Neural cell (in vitro differentiated cells): ENCODE data around the gene AGPAT3.

Experiments
- EP300 ChIP-seq: fragments of 450-650 bp; conservative IDR thresholded peaks from 2 replicates; pipeline ENCODE4 v1.6.1; 2014; ENCODE audit warnings: antibody characterized with exemption, mild to moderate bottlenecking, moderate library complexity; ENCODE audit not compliant: poor library complexity, severe bottlenecking
- EZH2 ChIP-seq: fragments of 200-600, 300-800 bp; shearing (Covaris generic), sonication (generic); IDR thresholded peaks from 2 replicates; pipeline ENCODE4 v1.6.1; 2014; ENCODE audit warnings: antibody characterized with exemption, low read length, borderline replicate concordance, mild to moderate bottlenecking; ENCODE audit not compliant: insufficient read depth, poor library complexity, severe bottlenecking
- SMC3 ChIP-seq: fragments of 450-650 bp; conservative IDR thresholded peaks from 2 replicates; pipeline ENCODE4 v1.6.1; 2014; ENCODE audit warnings: antibody characterized with exemption, mild to moderate bottlenecking, moderate library complexity; ENCODE audit not compliant: poor library complexity
- TF ChIP-seq, protein P1 (sequence below): fragments of 450-650 bp; IDR thresholded peaks from 2 replicates; pipeline ENCODE4 v1.5.1; 2014; ENCODE audit warnings: antibody characterized with exemption, mild to moderate bottlenecking, moderate library complexity; ENCODE audit not compliant: poor library complexity, severe bottlenecking

DNA sequence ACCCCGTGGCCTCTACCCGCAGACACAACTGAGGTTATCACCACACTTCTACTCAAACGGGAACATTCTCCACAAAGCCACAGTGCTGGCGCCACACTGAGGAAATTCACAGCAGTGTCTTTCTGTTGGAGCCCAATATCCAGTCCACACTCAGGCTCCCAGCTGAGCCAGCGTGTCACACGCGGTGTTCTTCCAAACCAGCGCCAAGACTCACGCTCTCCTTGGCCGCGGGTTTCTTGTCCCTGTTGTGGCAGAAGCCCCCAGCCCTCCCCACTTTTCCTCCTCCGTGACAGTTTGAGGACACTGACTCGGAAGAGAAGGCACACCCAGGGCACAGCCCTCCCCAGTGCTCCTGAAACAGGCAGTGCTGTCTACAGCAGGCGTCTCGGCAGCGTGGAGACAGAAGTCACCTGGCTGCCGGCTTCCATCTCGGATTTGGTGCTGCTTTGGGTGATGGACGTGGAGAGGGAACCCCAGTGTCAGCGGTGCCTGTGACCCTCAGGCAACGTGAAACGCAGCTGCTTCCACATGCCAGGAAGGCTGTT lies 35.4 kb upstream of the AGPAT3 start:
- TF ChIP-seq, protein P1, sequence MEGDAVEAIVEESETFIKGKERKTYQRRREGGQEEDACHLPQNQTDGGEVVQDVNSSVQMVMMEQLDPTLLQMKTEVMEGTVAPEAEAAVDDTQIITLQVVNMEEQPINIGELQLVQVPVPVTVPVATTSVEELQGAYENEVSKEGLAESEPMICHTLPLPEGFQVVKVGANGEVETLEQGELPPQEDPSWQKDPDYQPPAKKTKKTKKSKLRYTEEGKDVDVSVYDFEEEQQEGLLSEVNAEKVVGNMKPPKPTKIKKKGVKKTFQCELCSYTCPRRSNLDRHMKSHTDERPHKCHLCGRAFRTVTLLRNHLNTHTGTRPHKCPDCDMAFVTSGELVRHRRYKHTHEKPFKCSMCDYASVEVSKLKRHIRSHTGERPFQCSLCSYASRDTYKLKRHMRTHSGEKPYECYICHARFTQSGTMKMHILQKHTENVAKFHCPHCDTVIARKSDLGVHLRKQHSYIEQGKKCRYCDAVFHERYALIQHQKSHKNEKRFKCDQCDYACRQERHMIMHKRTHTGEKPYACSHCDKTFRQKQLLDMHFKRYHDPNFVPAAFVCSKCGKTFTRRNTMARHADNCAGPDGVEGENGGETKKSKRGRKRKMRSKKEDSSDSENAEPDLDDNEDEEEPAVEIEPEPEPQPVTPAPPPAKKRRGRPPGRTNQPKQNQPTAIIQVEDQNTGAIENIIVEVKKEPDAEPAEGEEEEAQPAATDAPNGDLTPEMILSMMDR: no peak
- TF ChIP-seq EZH2 (no peak), EP300 (no peak), SMC3 (no peak)
